ENCODE measurements around the gene CNTNAP5. TPM values are rescaled to one million over a fixed set of nuclear protein-coding genes. Genes with fewer than 3 reads are reported as not detected.

CNTNAP5 gene
- total RNA-seq, 1 donor from 2014 or later, result not detected

GRCh38 chr2:124524155-124524915, 499.2 kb downstream of the CNTNAP5 start:
- TF ChIP-seq CTCF (IDR thresholded peaks at IDR 0.05; ENCODE audit: insufficient read depth, low read length, poor library complexity, severe bottlenecking), result no peak
- Histone ChIP-seq H3K36me3 (ENCODE audit: control insufficient read depth, insufficient read depth, low read length) (no peaks in the 10 kb centered on the region), H3K4me3 (ENCODE audit: low read depth, low read length) (no peak overlapping the region), H3K27me3 (ENCODE audit: control insufficient read depth, insufficient read depth, low read length) (no peaks in the 10 kb centered on the region)
- DNase-seq (ENCODE audit: low read depth), result no peak

- no peak for TF ChIP-seq CTCF (IDR thresholded peaks at IDR 0.05; ENCODE audit: insufficient read depth, low read length, poor library complexity, severe bottlenecking)
- Histone ChIP-seq H3K4me3 (ENCODE audit: low read depth, low read length) (no peak overlapping the region), H3K27me3 (ENCODE audit: control insufficient read depth, insufficient read depth, low read length) (no peaks in the 10 kb centered on the region), H3K36me3 (ENCODE audit: control insufficient read depth, insufficient read depth, low read length) (no peaks in the 10 kb centered on the region)
- DNase-seq (ENCODE audit: low read depth), result no peak
Observed at GRCh38 chr2:124526221-124526620, 501.1 kb downstream of the CNTNAP5 start.

GRCh38 chr2:124530203-124530602, 505.1 kb downstream of the CNTNAP5 start:
- no peaks in the 10 kb centered on the region for H3K27me3 ChIP-seq (ENCODE audit: control insufficient read depth, insufficient read depth, low read length)
- TF ChIP-seq CTCF (IDR thresholded peaks at IDR 0.05; ENCODE audit: insufficient read depth, low read length, poor library complexity, severe bottlenecking), result no peak

GRCh38 chr2:124533226-124533954, 508.3 kb downstream of the CNTNAP5 start:
- no peak for TF ChIP-seq CTCF (IDR thresholded peaks at IDR 0.05; ENCODE audit: insufficient read depth, low read length, poor library complexity, severe bottlenecking)
- H3K27me3 ChIP-seq (ENCODE audit: control insufficient read depth, insufficient read depth, low read length), result no peaks in the 10 kb centered on the region
- no peaks in the 10 kb centered on the region for H3K36me3 ChIP-seq (ENCODE audit: control insufficient read depth, insufficient read depth, low read length)

More at GRCh38 chr2:124530203-124530602, 505.1 kb downstream of the CNTNAP5 start:
- Histone ChIP-seq H3K4me3 (ENCODE audit: low read depth, low read length) (no peak overlapping the region), H3K36me3 (ENCODE audit: control insufficient read depth, insufficient read depth, low read length) (no peaks in the 10 kb centered on the region)
- no peak for DNase-seq (ENCODE audit: low read depth)

GRCh38 chr2:124534028-124534427, 508.9 kb downstream of the CNTNAP5 start:
- no peak overlapping the region for H3K4me3 ChIP-seq (ENCODE audit: low read depth, low read length)
- TF ChIP-seq CTCF (IDR thresholded peaks at IDR 0.05; ENCODE audit: insufficient read depth, low read length, poor library complexity, severe bottlenecking), result no peak
- H3K27me3 ChIP-seq (ENCODE audit: control insufficient read depth, insufficient read depth, low read length), result no peaks in the 10 kb centered on the region
- DNase-seq (ENCODE audit: low read depth), result no peak
- H3K36me3 ChIP-seq (ENCODE audit: control insufficient read depth, insufficient read depth, low read length), result no peaks in the 10 kb centered on the region

More at GRCh38 chr2:124533226-124533954, 508.3 kb downstream of the CNTNAP5 start:
- H3K4me3 ChIP-seq (ENCODE audit: low read depth, low read length), result no peak overlapping the region
- no peak for DNase-seq (ENCODE audit: low read depth)

Measured in kidney epithelial cell (primary cell).